HG02852 (cell line): ENCODE data around the gene COMMD1.
"Not testable (repeated sequence)": the region's sequence is repeated elsewhere in the genome, so short reads cannot be mapped to it uniquely, and the experiment has no call there.

ENCODE experiments used
- ATAC-seq: cut with Tn5 transposase; IDR thresholded peaks from one replicate; pipeline ENCODE4 v1.9.1; 2021; ENCODE audit warnings: mild to moderate bottlenecking, moderate library complexity; ENCODE audit not compliant: unreplicated experiment

COMMD1 gene

GRCh38 chr2:61962095-61962984 lies 56.9 kb downstream of the COMMD1 start:
- no peak for ATAC-seq

- no peak for ATAC-seq
Observed at GRCh38 chr2:61966087-61966727, 60.7 kb downstream of the COMMD1 start.

- ATAC-seq, result no peak
Observed at GRCh38 chr2:61967262-61967661, 61.8 kb downstream of the COMMD1 start.

- ATAC-seq, result no peak
Observed at GRCh38 chr2:61969376-61969775, 63.9 kb downstream of the COMMD1 start.

- no peak for ATAC-seq
Observed at GRCh38 chr2:61970807-61971556, 65.5 kb downstream of the COMMD1 start.

- ATAC-seq, result no peak
Observed at GRCh38 chr2:61978522-61978921, 73.0 kb downstream of the COMMD1 start.

- no peak for ATAC-seq
Observed at GRCh38 chr2:61980758-61981157, 75.3 kb downstream of the COMMD1 start.

GRCh38 chr2:61984682-61985081 lies 79.2 kb downstream of the COMMD1 start:
- no peak for ATAC-seq

- ATAC-seq, result no peak
Observed at GRCh38 chr2:61988462-61989366, 83.2 kb downstream of the COMMD1 start.

GRCh38 chr2:61993422-61994024 lies 88.0 kb downstream of the COMMD1 start:
- ATAC-seq, result no peak

GRCh38 chr2:61994531-61994930 lies 89.1 kb downstream of the COMMD1 start:
- ATAC-seq, result no peak

- ATAC-seq, result no peak
Observed at GRCh38 chr2:61995065-61995464, 89.6 kb downstream of the COMMD1 start.

GRCh38 chr2:61995515-61995914 lies 90.0 kb downstream of the COMMD1 start:
- ATAC-seq, result peak; percentile 92

- ATAC-seq, result no peak
Observed at GRCh38 chr2:61998426-61998825, 93.0 kb downstream of the COMMD1 start.

- ATAC-seq, result no peak
Observed at GRCh38 chr2:62000538-62000937, 95.1 kb downstream of the COMMD1 start.

GRCh38 chr2:62001431-62001830 lies 96.0 kb downstream of the COMMD1 start:
- no peak for ATAC-seq

GRCh38 chr2:62004428-62004827 lies 99.0 kb downstream of the COMMD1 start:
- not testable (repeated sequence) for ATAC-seq

GRCh38 chr2:62007555-62007954 lies 102.1 kb downstream of the COMMD1 start:
- no peak for ATAC-seq

- no peak for ATAC-seq
Observed at GRCh38 chr2:62010632-62011256, 105.3 kb downstream of the COMMD1 start.

GRCh38 chr2:62013641-62014040 lies 108.2 kb downstream of the COMMD1 start:
- no peak for ATAC-seq
